Gastrocnemius medialis (tissue), 4 donors: ENCODE data around the gene TNIK. TPM values are rescaled to one million over a fixed set of nuclear protein-coding genes. Genes with fewer than 3 reads are reported as not detected.

ENCODE experiments used
- ATAC-seq, 2 donors: fragments of 150-250 bp; one replicate each; pipeline ENCODE4 v1.9.1; 2016
- DNase-seq, 2 donors: peaks; one replicate each; pipeline ENCODE4 v3.0.0-alpha.2; 2019
- H3K27ac ChIP-seq, 4 donors: fragments of 200-600 bp; sonication (generic); 1 replicate in 1 of 4; 2 replicates in 3 of 4; pipeline ENCODE4 v1.5.1; 2016 to 2018; ENCODE audit warnings: mild to moderate bottlenecking in 2 of 4, moderate library complexity in 1 of 4
- H3K27me3 ChIP-seq, 3 donors: fragments of 200-600 bp; sonication (generic) in 2 of 3; 1 replicate in 1 of 3; 2 replicates in 2 of 3; pipeline versions ENCODE4 v1.5.1 to v1.6.0; 2016 to 2019; ENCODE audit warnings: mild to moderate bottlenecking in 1 of 3, moderate library complexity in 1 of 3
- H3K36me3 ChIP-seq, 2 donors: fragments of 200-600 bp; sonication (generic) in 1 of 2; one replicate each; pipeline ENCODE4 v1.5.1; 2017 to 2018
- H3K4me1 ChIP-seq, 2 donors: fragments of 200-600 bp; sonication (generic) in 1 of 2; one replicate each; pipeline ENCODE4 v1.5.1; 2016 to 2017; ENCODE audit warnings: mild to moderate bottlenecking in 2 of 2
- H3K4me3 ChIP-seq, 4 donors: fragments of 200-600 bp; sonication (generic) in 3 of 4; 1 replicate in 1 of 4; 2 replicates in 3 of 4; pipeline ENCODE4 v1.5.1; 2016 to 2019; ENCODE audit warnings: mild to moderate bottlenecking in 2 of 4
- H3K9me3 ChIP-seq, 3 donors: fragments of 200-600 bp; sonication (generic) in 2 of 3; 1 replicate in 1 of 3; 2 replicates in 2 of 3; pipeline ENCODE4 v1.5.1; 2016 to 2019
- POLR2A ChIP-seq, 2 donors: fragments of 450-650 bp; IDR thresholded peaks; one replicate each; pipeline ENCODE4 v1.6.1; 2017; ENCODE audit warnings: antibody characterized with exemption in 2 of 2, mild to moderate bottlenecking in 2 of 2, moderate library complexity in 2 of 2
- in situ Hi-C, 4 donors: fragments of 200-750 bp; cut with MboI; loops; one replicate each; pipeline versions ENCODE4 v1.15.0 to v1.8.0; 2017; ENCODE audit warnings: low sequenced_read_pairs in 4 of 4
- intact Hi-C: fragments of 100-400 bp; cut with DNase I; formaldehyde crosslinking; loops from one replicate; pipeline ENCODE4 v1.15.1; 2023; ENCODE audit warnings: low total_unique reads
- total RNA-seq, 4 donors: library from RNA; depleted of rRNA; stranded (reverse); fragments of >200 nt; gene quantifications; one replicate each; pipeline versions ENCODE4 v1.1.0 to v1.2.3, GENCODE V29; 2016
- TF ChIP-seq, protein P1 (sequence below), 5 experiments: fragments of 450-650 bp in 3 of 5; fragments of 200-600 bp in 2 of 5; sonication (generic) in 2 of 5; IDR thresholded peaks in 4 of 5; conservative IDR thresholded peaks in 1 of 5; 1 replicate in 4 of 5; 2 replicates in 1 of 5; pipeline ENCODE4 v1.5.1; 2016 to 2019; ENCODE audit warnings: antibody characterized with exemption in 5 of 5, mild to moderate bottlenecking in 3 of 5, moderate library complexity in 3 of 5

Gene TNIK
- total RNA-seq, 4 donors from 2014 or later = 5.2 to 19.7 (median 10.6) TPM

DNA sequence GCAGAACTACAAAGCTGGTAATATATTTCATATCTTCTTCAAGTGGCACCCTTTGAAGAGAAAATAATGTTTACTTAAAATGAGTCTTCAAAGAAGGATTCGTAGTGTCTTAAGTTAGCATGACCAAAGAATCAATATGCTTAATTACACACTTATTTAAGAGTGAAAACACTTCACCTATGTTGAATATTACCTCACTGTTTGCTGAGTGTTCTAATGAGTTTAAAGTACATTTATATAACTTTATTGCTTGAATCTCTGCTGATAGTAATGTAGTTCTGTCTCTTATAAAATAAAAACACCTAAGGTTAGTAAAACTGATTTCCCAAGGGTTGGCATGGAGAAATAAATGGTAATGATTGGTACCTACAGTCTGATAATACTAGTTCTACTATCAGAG lies 290.3 kb downstream of the TNIK start:
- in situ Hi-C loops = loop anchor here in 2 of 4 donors (25.0 kb wide), 1 partner anchor 392 kb away; no protein-coding TSS in a partner anchor
- Histone ChIP-seq H3K27me3 (no peaks in the 10 kb centered on the region), H3K27ac (no peak overlapping the region), H3K36me3 (peaks cover under 1 to 2% of the 10 kb centered on the region in 2 donors), H3K4me1 (peaks cover 0 to 4% of the 10 kb centered on the region in 2 donors), H3K9me3 (no peaks in the 10 kb centered on the region), H3K4me3 (no peak overlapping the region)
- DNase-seq (no peak), ATAC-seq (no peak)
- intact Hi-C loops = no loop called here
- TF ChIP-seq, protein P1, sequence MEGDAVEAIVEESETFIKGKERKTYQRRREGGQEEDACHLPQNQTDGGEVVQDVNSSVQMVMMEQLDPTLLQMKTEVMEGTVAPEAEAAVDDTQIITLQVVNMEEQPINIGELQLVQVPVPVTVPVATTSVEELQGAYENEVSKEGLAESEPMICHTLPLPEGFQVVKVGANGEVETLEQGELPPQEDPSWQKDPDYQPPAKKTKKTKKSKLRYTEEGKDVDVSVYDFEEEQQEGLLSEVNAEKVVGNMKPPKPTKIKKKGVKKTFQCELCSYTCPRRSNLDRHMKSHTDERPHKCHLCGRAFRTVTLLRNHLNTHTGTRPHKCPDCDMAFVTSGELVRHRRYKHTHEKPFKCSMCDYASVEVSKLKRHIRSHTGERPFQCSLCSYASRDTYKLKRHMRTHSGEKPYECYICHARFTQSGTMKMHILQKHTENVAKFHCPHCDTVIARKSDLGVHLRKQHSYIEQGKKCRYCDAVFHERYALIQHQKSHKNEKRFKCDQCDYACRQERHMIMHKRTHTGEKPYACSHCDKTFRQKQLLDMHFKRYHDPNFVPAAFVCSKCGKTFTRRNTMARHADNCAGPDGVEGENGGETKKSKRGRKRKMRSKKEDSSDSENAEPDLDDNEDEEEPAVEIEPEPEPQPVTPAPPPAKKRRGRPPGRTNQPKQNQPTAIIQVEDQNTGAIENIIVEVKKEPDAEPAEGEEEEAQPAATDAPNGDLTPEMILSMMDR (IDR thresholded peaks at IDR 0.05 in 4 of 5, conservative IDR thresholded peaks at IDR 0.05 in 1 of 5) = no peak
- TF ChIP-seq POLR2A (IDR thresholded peaks at IDR 0.05) = no peak

DNA sequence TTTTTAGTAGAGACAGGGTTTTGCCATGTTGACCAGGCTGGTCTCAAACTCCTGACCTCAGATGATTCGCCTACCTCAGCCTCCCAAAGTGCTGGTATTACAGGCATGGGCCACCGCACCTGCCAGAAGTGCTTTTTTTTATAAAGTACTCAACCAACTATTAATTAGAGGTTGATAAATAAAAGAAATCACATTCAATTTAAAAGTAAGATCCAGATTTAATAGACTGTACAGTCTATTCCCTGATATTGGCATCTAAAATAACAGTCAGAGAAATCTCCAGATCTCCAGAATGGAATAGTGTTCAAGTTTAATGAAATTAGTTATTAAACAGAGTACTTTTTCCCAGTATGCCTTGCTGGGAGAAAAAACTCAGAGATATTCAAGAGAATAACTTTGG lies 290.8 kb downstream of the TNIK start:
- DNase-seq (no peak), ATAC-seq (no peak)
- intact Hi-C loops (no loop called here), in situ Hi-C loops (loop anchor here in 2 of 4 donors (25.0 kb wide), 1 partner anchor 393 kb away; no protein-coding TSS in a partner anchor)
- Histone ChIP-seq H3K4me1 (no peaks in the 10 kb centered on the region), H3K27ac (no peak overlapping the region), H3K9me3 (no peaks in the 10 kb centered on the region), H3K4me3 (no peak overlapping the region), H3K36me3 (peaks cover 2 to 4% of the 10 kb centered on the region in 2 donors), H3K27me3 (no peaks in the 10 kb centered on the region)
- TF ChIP-seq POLR2A (IDR thresholded peaks at IDR 0.05) = no peak
- TF ChIP-seq, protein P1 (IDR thresholded peaks at IDR 0.05 in 4 of 5, conservative IDR thresholded peaks at IDR 0.05 in 1 of 5) = no peak

DNA sequence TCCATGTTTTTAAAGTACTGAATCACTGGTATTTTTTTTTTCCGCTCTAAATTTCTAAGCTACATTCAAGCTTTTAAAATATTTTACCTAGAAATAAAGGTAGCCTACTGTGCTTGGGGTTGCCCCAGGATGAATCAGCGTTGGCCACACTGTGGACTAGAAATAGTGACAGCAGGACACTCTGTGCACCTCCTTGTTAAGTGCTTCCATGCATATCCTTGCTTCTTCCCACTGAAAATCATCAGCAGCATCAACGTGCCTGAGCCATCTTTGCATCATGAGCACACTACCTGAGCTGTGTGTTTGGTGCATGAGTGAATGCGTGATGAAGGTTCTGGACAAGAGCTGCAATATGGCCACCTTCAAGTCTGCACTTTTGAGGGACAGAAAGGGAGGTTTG lies 291.7 kb downstream of the TNIK start:
- intact Hi-C loops (no loop called here), in situ Hi-C loops (loop anchor here in 2 of 4 donors (25.0 kb wide), 1 partner anchor 394 kb away; no protein-coding TSS in a partner anchor)
- DNase-seq (no peak), ATAC-seq (no peak)
- H3K4me1 ChIP-seq = no peaks in the 10 kb centered on the region
- H3K9me3 ChIP-seq = no peaks in the 10 kb centered on the region
- peaks cover 2 to 11% of the 10 kb centered on the region in 2 donors for H3K36me3 ChIP-seq
- TF ChIP-seq, protein P1 (IDR thresholded peaks at IDR 0.05 in 4 of 5, conservative IDR thresholded peaks at IDR 0.05 in 1 of 5) = no peak
- no peak for TF ChIP-seq POLR2A (IDR thresholded peaks at IDR 0.05)
- H3K4me3 ChIP-seq = no peak overlapping the region
- no peaks in the 10 kb centered on the region for H3K27me3 ChIP-seq
- no peak overlapping the region for H3K27ac ChIP-seq

DNA sequence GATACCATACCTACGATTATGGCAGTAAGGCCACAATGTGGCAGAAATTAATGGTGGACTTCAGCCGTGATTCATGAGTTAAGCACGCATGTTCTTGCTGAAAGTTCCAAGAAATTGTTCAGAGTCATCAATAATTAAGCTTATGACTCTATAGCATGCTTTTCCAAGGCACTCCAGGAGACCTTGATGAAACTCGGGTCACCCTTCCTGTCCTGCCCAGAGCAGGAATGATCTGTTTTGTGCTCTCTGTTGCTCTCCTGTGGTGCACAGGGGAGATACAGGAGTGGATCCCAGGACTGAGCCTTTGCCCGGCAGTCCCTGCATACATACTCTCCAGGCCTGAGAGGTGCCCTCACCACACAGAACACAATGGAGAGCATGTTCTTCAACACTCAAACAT lies 292.1 kb downstream of the TNIK start:
- H3K4me1 ChIP-seq = no peaks in the 10 kb centered on the region
- no peak for ATAC-seq
- intact Hi-C loops = no loop called here

More for the DNA sequence above, 292.1 kb downstream of the TNIK start:
- no peak overlapping the region for H3K27ac ChIP-seq
- no peak for DNase-seq
- H3K4me3 ChIP-seq = no peak overlapping the region
- TF ChIP-seq, protein P1 (IDR thresholded peaks at IDR 0.05 in 4 of 5, conservative IDR thresholded peaks at IDR 0.05 in 1 of 5) = no peak
- TF ChIP-seq POLR2A (IDR thresholded peaks at IDR 0.05) = no peak
- H3K27me3 ChIP-seq = no peaks in the 10 kb centered on the region
- in situ Hi-C loops = loop anchor here in 2 of 4 donors (25.0 kb wide), 1 partner anchor 394 kb away; no protein-coding TSS in a partner anchor
- H3K36me3 ChIP-seq = peaks cover 2 to 15% of the 10 kb centered on the region in 2 donors
- H3K9me3 ChIP-seq = no peaks in the 10 kb centered on the region
